GM10248 (cell line): Measurements from ENCODE around the gene EMC8.

Source experiments
- CTCF ChIA-PET: fragments of 300-600 bp; sonication (Branson Sonifier 250); formaldehyde crosslinking; extraction: SDS; loops from one replicate; lab custom pipeline; 2021; ENCODE audit warnings: antibody characterized with exemption; lab: Yijun Ruan, JAX
- POLR2A ChIA-PET: fragments of 350-650 bp; sonication (Branson Sonifier 250); formaldehyde crosslinking; extraction: SDS; loops from one replicate; lab custom pipeline; 2020; ENCODE audit warnings: antibody characterized with exemption; lab: Yijun Ruan, JAX
- DNase-seq: peaks from one replicate; pipeline ENCODE4 v3.0.0; 2012; ENCODE audit errors: extremely low spot score
- CTCF ChIP-seq: IDR thresholded peaks from 2 replicates; pipeline ENCODE4 v1.5.1; 2012; ENCODE audit warnings: mild to moderate bottlenecking, low read depth; ENCODE audit errors: extremely low read depth, missing control alignments, control extremely low read depth

EMC8 gene

GRCh38 chr16:85761861-85762260, 37.5 kb downstream of the EMC8 start:
- TF ChIP-seq CTCF, result no peak
- ChIA-PET CTCF (interaction anchor here (1.3 to 5.0 kb wide), 3 partner anchors 16 to 146 kb away, joined by 3 to 33 read pairs (median 3); no protein-coding TSS in a partner anchor), POLR2A (no interaction called here)

GRCh38 chr16:85759631-85760419, 39.5 kb downstream of the EMC8 start:
- ChIA-PET CTCF (interaction anchor here (0.6 to 5.0 kb wide), 22 partner anchors 8 to 203 kb away, joined by 3 to 33 read pairs (median 4); no protein-coding TSS in a partner anchor), POLR2A (no interaction called here)
- peak; percentile 88 for TF ChIP-seq CTCF
- peak; percentile 73 for DNase-seq

More at GRCh38 chr16:85761861-85762260, 37.5 kb downstream of the EMC8 start:
- no peak for DNase-seq

- CTCF ChIA-PET, result interaction anchor here (1.0 to 5.0 kb wide), 13 partner anchors 10 to 100 kb away, joined by 3 to 33 read pairs (median 6); no protein-coding TSS in a partner anchor
- DNase-seq, result no peak
- TF ChIP-seq CTCF, result no peak
- POLR2A ChIA-PET, result no interaction called here
These were observed 40.2 kb downstream of the EMC8 start for GRCh38 chr16:85759136-85759535.

GRCh38 chr16:85757341-85757822, 42.0 kb downstream of the EMC8 start:
- no peak for DNase-seq
- TF ChIP-seq CTCF, result no peak
- POLR2A ChIA-PET, result no interaction called here
- CTCF ChIA-PET, result interaction anchor here (1.4 kb wide), 2 partner anchors 16 to 39 kb away, joined by 3 to 5 read pairs; no protein-coding TSS in a partner anchor

GRCh38 chr16:85755929-85756768, 43.2 kb downstream of the EMC8 start:
- no peak for TF ChIP-seq CTCF
- POLR2A ChIA-PET, result interaction anchor here (0.5 to 0.7 kb wide), 2 partner anchors 30 to 225 kb away, joined by 3 read pairs; no protein-coding TSS in a partner anchor
- CTCF ChIA-PET, result interaction anchor here (0.6 to 1.4 kb wide), 7 partner anchors 9 to 140 kb away, joined by 3 to 5 read pairs (median 3); partner anchors contain the start of gene GINS2
- DNase-seq, result peak; percentile 76

- ChIA-PET CTCF (interaction anchor here (0.9 to 1.3 kb wide), 7 partner anchors 35 to 203 kb away, joined by 3 to 5 read pairs (median 3); no protein-coding TSS in a partner anchor), POLR2A (interaction anchor here (0.7 kb wide), 1 partner anchor 142 kb away, joined by 10 read pairs; no protein-coding TSS in a partner anchor)
- TF ChIP-seq CTCF, result no peak
- no peak for DNase-seq
These were observed 44.9 kb downstream of the EMC8 start for GRCh38 chr16:85754413-85754812.
